ENCODE data around the gene PRR23B.
"Not testable (repeated sequence)": the region's sequence is repeated elsewhere in the genome, so short reads cannot be mapped to it uniquely, and the experiment has no call there.

Gene PRR23B

DNA sequence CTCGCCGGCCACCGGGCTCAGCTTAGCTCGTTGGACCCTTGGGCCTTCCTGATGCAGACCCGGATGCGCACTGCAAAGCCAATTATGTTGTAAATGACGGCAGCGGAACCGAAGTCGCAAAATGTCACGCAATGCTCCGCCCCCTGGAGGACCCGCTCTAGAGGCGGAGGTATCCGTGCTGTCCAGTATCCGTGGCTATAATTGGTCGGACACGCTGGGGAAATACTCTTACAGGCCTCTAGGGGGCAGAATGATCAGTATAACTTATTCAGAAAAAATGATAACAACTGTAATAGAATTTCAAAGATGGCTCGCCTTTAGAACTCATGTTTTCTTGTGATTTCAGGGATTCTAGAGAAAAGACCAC lies at the start of gene PRR23B:
Gene PRR23B, minus strand, starts transcription at position 59 of the 367 bp plus-strand sequence. CDS start 265 bp downstream, outside the sequence.
- no peak for DNase-seq

DNA sequence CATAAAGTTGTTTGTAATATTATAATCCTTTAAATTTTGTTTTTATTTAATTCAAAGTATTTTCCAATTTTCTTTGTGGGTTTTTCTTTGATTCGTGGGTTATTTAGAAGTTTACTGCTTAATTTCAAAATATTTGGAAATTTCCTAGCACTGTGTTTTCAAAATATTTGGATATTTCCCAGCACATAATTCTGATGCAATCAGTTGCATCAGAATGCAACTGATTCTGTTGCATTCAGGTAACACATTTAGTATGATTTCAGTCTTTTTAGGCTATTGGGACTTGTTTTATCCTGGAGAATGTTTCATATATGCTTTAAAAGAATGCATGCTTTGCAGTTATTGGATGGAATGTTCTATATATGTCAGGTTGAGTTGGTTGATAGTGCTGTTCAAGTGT lies 42.2 kb upstream of the PRR23B start:
- no peak for DNase-seq

DNA sequence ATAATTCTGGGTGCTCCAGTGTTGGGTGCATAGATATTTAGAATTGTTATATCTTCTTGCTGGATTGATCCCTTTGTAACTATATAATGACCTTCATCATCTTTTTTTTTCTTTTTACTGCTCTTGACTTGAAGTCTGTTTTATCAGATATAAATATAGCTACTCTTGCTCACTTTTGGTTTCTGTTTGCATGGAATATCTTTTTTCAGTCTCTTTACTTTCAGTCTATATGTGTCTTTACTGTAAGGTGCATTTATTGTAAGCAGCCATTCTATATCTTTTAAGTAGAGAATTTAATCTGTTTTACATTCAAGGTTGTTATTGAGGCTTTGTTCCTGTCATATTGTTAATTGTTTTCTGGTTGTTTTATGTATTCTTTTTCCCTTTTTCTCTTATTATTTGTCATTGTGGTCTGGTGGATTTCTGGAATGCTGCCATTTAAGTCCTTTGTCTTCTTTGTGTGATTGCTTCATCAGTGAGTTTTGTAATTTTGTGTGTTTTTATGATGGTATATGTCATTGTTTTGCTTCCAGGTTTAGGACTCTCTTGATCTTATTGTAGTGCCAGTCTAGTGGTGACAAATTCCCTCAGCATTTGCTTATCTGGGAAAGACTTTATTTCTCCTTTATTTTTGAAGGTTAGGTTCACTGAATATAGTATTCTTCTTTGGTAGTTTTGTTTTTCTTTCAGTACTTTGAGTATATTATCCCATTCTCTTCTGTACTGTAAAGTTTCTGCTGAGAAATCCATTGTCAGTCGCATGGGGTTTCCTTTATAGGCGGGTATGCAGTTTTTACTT lies 32.3 kb upstream of the PRR23B start:
- DNase-seq: no peak

DNA sequence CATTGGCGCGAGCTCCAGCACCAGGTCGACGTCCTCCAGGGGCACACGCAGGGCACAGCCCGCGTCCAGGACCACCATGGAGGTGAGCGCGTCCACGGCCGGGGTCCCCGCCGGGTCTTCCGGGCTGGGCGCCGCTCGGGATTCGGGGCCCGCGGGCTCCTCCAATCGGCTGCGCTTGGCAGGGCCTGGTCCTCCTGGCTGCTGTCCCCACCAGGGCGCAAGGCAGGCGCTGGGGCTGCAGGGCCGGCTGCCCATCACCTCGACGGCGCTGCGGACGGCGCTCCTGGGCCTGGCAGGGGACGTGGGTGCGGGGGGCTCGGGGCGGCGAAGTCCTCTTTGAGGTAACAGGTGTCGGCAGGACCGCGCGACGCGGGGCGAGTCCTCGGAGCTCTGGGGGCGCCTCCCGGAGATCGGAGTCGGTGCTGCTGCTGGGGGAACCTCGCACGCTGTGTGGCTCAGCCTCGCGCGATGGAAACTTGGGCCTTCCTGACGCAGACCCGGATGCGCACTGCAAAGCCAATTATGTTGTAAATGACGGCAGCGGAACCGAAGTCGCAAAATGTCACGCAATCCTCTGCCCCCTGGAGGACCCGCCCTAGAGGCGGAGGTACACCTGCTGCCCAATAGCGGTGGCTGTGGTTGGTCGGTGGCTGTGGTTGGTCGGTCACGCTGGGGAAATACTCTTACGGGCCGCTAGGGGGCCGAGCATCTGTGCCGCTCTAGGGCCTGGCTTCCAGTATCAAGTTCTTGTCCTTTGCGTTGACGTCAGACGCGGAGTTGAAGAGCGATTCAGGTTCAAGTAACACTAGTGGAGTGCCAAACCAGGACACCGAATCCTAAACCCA lies 23.9 kb upstream of the PRR23B start, which contains the start of gene PRR23C:
Gene PRR23C, minus strand, starts transcription at position 527 of the 845 bp plus-strand sequence. Its CDS starts 272 bp downstream, at position 255.
- DNase-seq: no peak

DNA sequence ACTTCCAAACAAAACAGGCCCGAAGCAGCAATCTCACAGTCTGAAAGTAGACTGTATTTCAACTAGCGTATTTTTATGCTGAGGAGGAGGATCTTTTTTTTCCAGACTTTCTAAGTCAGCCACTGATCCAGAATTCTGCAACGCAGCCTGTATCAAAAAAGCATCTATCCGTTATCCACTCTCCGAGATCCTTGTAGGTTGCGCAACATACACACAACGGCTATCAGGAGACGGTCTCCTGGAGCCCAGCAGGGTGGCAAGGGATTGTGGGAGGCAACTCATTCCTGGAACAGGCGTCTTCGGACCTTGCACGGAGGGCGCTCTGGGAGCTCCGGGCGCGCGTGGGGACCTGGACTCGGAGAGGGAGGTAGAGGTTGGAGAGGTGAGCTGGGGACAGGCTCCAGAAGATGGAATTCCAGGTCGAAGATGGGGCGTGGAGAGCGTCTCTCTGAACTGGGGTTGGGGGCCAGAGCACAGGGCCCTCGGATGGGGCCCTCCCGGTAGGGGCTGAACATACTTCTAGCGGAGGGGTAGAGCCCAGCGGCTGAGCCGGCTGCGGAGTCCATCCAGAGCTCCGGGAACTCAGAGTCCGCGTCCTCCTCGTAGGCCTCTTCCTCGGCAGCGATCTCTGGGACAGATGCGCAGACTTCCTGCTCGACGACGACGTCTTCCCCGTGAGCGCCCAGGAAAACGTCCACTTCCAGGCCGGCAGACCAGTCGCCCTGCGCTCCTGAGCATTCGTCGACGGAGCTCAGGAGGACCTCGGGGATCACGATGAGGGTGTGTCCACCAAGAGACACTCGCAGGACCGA lies 23.0 kb upstream of the PRR23B start:
- no peak for DNase-seq

DNA sequence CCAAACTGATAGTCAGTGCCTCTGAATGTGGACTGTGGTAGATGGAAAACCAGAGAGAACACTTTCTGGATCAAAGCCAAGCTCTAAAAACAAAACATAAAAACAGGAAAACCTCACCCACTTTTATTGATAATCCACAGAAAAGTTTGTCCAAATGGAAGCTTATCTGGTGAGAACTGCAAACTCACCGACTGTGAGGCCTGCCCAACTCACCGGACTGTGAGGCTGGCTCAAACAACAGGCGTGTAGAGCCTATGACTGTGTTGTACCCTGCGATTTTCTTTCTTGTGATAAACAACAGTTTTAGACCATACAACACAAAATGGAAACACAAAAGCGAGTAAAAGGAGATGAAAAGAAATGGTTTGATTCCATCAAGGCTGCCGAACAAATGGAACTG lies 16.8 kb upstream of the PRR23B start:
- DNase-seq: no peak

- no peak for DNase-seq
These were observed 11.7 kb upstream of the PRR23B start for GRCh38 chr3:139032326-139033002.

DNA sequence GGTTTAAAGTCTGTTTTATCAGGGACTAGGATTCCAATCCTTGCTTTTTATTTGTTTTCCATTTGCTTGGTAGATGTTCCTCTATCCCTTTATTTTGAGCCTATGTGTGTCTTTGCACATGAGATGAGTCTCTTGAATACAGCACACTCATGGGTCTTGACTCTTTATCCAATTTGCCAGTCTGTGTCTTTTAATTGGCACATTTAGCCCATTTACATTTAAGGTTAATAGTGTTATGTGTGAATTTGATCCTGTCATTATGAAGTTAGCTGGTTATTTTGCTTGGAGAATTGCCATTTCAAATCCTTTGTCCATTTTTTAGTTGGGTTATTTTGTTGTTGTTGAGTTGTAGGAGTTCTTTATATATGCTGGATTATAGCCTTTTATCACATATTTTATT lies 9.8 kb upstream of the PRR23B start:
- DNase-seq: not testable (repeated sequence)

DNA sequence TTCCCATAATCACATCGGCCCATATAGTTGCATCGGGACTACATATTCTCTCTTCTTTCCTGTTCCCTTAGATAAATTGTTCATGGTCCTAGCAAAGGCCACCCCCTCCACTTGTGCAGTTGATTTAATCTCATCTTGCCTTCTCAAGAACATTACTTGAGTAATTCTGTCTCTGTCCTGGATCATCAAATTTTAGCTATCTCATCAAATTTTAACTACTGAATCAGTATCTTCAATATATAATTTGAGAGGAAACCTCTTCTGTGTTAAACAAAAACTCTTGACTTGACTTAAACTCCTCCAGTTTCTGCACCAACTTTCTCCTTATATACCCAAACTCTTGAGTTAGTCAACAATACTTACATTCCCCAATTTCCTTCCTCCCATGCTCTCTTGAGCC lies 4.2 kb upstream of the PRR23B start:
- no peak for DNase-seq

- DNase-seq: no peak
These were observed 474 bp downstream of the PRR23B start for GRCh38 chr3:139020036-139020867.

- DNase-seq: no peak
These were observed 4.2 kb downstream of the PRR23B start for GRCh38 chr3:139016430-139017048.

- DNase-seq: no peak
These were observed 14.5 kb downstream of the PRR23B start, which contains the start of gene PRR23A for GRCh38 chr3:139006051-139006716. PRR23A (minus strand) TSS chr3:139006268; CDS start chr3:139006268, 0 bp downstream.

DNA sequence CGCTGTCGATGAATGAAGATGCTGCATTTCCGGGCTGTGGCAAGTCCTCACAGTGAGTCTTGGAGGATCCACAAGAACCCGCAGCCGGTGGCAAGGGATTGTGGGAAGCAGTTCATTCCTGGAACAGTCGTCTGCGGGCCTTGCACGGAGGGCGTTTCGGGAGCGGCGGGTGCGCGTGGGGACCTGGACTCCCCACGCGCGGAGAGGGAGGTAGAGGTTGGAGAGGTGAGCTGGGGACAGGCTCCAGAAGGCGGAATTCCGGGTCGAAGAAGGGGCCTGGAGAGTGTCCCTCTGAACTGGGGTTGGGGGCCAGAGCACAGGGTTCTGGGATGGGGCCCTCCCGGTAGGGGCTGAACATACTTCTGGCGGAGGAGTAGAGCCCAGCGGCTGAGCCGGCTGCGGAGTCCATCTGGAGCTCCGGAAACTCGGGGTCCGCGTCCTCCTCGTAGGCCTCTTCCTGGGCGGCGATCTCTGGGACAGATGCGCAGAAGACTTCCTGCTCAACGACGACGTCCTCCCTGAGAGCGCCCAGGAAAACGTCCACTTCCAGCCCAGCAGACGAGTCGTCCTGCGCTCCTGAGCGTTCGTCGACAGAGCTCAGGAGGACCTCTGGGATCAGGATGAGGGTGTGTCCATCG lies 15.3 kb downstream of the PRR23B start:
- no peak for DNase-seq

DNA sequence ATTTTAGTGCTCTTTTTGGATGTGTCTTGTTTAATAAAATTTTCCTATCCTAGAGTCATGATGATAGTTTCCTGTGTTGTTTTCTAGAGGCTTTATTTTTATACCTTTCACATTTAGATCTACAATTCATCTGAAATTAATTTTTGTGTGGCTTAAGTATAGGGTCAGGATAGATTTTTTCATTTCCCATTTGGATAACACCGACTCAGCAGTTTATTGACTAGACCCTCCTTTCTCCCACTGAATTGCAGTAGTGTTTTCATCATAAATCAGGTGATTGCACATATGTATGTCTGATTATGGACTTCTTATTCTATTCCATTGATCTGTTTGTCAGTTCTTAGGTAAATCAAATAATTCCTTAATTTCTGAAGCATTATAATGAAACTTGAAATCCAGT lies 25.0 kb downstream of the PRR23B start:
- DNase-seq: no peak

- no peak for DNase-seq
These were observed 33.5 kb downstream of the PRR23B start for GRCh38 chr3:138987181-138987580.

DNA sequence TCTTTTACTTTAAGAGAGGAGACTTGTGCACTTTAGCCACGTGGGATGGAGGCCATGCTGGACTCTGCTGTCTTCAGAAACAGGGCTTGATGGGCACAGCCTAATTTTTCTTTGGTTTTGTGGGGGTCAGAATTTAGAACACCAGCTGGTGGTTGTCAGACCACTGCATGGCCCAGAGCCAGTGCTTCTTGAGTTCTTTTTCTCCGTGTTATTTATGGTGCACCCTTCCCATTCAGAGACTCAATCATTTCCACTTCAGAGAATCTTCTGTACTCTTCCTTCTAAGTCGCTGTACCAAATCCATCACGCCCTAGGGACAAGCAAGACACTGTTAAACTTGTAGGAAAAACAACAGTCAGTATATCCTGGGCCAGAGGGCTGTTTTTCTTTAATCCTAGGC lies 34.8 kb downstream of the PRR23B start:
- DNase-seq: no peak

DNA sequence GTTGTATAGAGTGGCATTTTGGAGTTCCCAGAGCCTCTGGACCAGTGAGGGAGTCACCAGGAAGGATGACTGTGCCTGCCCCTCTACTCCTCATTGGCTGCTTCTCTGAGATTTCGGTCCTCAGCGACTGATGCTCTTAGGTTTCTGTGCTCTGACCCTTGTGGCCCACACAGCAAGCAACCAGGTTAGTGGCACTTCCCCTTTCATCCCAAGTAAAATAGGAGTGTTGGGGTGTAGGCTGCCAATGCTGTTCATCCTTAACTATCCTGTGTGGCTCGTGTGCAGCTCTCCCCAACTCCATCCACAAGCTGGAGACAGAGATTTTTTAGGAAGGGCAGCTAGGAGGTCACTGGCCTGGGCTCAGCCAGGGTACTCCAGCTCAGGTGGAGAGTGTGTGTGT lies 35.9 kb downstream of the PRR23B start:
- DNase-seq: no peak

GRCh38 chr3:138976047-138976446 lies 44.7 kb downstream of the PRR23B start:
- DNase-seq: no peak

DNA sequence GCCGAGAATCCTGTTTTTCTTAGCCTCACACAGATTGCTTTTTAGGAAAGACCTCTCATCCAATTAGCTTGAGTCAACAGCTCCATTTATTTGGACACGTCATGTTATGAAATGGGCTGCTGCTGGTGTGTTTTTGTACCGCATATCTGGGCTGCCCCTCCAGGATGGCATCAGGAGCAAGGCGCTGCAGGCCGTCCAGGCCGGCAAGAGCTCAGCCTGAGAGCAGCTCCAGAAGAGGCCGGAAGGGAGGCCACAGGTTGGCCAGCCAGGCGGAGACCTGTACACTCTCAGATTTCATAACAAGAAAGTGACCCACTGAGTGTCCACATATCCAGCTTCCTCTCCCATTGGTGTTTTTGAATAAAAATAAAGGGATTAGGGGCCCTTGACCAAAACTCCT lies 45.4 kb downstream of the PRR23B start:
- no peak for DNase-seq

DNA sequence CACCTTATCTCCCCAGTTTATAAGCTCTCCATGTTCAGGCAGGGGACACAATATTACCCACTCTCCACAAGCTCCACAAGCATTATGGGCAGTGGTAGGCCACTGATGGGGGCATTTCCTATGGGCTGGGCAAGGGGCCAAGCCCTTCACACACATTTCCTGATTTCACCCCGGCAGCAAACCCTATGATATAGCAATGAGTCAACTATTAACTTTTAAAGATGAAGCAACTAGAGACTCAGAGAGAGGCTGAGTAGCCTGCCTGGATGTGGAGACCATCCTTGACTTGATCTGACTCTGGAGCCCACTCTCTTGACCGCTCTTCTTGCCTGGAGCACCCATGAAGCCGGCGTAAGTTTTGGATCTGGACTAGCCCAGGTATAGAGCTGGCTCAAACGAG lies 46.3 kb downstream of the PRR23B start:
- no peak for DNase-seq

Data from CD4-positive, alpha-beta T cell treated with Interleukin-17A for 1 hour (primary cell).